A172 (cell line): ENCODE measurements around the gene ZSWIM3. TPM values are rescaled to one million over a fixed set of nuclear protein-coding genes. Genes with fewer than 3 reads are reported as not detected.
"Not testable (repeated sequence)": the region's sequence is repeated elsewhere in the genome, so short reads cannot be mapped to it uniquely, and the experiment has no call there.

Experiments used
- DNase-seq: peaks from one replicate; pipeline ENCODE4 v3.0.0-alpha.2; 2015; ENCODE audit warnings: low spot score
- total RNA-seq: library from RNA; depleted of rRNA; stranded (reverse); fragments of >200 nt; shearing (Covaris generic); gene quantifications from 2 replicates; pipeline ENCODE4 v1.2.3, GENCODE V29; 2014; rRNA removed

ZSWIM3 gene
- 4.2 and 4.8 TPM in 2 replicates for total RNA-seq

DNA sequence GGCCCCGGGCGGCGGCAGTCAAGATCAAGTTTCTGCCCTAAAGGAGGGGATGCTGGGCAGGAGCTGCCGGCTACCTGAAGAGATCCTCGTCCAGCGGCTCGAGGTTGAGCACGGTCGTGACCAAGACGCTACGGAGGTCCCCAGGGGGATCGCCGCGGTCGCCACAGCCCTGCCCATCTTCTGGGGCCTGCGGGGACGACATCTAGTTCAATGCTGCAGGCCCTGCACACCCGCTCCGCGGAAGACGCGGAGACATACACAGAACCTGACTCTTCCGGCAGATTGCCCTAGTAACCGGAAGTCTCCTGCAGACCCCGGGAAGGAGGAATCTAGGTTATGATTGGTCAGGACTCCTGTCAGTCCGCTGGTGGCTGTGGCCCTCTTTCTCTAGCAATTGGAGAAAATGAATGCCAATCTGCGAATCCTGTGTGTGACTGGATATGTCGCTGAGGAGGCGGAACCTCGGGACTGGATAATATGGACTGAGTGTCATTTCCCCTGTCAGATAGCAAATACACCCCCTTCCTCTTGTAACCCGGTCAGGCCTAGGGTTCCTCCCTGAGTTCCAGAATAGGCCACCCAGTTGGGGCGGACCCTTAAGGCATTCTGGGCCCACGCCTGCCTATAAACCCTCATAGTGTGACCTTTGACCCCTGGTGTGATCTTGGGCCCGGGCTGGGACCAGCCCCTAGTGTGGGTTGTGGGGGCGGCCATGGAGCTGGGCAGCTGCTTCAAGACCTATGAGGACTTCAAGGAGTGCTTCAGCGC, at the start of gene ZSWIM3, which contains the start of gene ACOT8:
TSS of gene ZSWIM3 (plus strand) at position 501 of the 768 bp plus-strand sequence. CDS start at position 713, 212 bp downstream.
TSS of gene ACOT8 (minus strand) at position 279 of the 768 bp plus-strand sequence. CDS start at position 202, 77 bp downstream.
- DNase-seq: peak; percentile 100

DNA sequence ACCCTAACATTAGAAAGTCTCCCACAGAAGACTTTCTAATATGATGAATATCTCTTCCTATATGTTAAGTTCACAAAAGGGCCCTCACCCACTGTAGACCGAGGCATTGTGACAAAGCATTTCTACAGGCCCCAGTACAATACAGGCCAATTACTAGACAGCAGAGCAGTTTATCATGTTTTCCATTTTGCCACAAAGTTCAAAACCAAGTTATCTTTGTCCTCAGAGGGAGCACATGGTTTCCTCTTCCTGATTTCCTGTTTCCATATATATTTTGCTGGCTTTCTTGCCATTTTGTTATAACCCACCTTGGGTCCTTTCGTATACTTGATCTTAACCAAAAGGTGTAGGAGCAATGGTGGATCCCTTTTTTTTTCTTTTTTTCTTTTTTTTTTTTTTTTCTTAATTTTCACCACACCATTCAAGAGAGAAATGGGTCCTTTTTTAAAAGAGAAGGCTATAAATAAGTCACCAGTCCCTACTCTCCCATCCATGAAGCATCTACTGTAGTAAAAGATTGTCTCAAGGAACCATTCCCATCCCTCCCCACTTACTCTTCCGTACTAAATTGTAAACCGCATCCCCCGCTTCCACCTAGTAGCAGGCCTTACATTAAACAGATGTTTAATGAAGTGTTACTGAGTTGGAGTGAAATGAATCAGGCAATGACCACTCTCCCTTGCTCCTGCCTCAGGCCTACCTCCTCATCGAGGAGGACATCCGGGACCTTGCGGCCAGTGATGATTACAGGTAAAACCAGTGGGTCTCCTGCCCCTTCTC, 47.0 kb upstream of the ZSWIM3 start:
- no peak for DNase-seq

DNA sequence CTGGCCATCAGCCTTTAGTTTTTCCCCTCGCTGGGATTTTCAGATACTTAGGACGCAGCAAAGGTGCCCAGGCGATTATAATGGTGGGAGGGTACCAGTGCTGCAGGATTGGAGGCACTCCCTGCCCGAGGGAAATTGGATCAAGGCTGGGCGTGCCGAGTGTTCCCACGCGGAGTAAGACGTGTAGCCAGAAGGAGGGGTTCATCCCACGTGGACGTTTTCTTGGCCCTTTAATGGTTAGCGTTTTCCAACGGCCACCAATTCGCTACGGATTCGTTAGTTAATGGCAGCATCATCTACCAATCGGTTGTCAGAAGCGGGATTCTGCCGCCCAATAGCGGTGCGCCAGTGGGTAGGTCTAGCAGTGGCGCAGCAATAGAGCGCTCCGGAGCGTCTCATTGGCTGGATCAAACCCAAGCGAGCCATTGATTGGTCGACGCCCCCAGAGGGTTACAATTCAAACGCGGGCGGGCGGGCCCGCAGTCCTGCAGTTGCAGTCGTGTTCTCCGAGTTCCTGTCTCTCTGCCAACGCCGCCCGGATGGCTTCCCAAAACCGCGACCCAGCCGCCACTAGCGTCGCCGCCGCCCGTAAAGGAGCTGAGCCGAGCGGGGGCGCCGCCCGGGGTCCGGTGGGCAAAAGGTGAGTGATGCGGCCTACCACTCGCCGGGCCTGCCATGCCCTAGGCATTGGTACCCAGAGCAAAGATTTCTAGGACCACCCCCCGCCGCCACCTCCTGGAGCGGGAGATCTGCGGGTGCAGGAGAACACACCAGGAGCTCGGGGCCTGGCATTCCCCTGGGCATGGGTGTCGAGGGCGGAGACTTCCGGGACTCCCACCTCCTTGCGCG, 45.0 kb upstream of the ZSWIM3 start, which contains the start of gene UBE2C:
TSS of gene UBE2C (plus strand) at position 488 of the 849 bp plus-strand sequence. CDS start at position 540, 52 bp downstream.
- peak; percentile 100 for DNase-seq

DNA sequence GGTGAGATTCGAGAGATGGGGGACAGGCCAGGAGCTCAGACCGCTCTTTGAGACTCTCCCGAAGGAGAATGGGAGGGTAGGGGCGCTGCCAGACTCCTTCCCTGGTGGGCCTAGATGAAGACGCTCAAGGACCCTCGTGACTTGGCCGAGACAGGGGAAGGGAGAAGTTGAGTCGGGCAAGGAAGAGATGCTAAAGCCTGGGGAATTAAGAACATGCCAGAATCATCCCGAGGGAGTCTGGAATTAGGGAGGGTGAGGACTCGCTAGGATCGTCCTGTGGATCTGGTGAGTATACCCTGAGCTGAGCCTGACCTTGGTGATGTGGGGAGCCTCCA, 44.4 kb upstream of the ZSWIM3 start:
- DNase-seq: no peak

DNA sequence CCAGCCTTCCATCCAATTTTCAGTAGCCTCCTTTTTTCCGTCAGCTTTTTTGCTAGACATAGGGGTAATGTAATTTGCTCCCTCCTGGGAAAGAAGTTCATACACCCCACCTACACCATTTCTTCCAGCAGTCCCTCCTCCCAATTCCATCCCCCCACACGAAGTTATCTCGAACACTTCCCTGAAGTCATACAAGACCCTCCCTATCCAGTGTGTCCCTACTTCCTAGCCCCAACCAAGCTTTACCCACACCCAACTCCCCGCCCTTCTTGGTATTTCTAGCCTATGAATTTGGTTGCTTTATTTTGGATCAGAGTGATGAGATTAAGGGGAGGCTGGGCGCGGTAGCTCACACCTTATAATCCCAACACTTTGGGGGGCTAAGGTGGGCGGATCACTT, 43.9 kb upstream of the ZSWIM3 start:
- DNase-seq: no peak

DNA sequence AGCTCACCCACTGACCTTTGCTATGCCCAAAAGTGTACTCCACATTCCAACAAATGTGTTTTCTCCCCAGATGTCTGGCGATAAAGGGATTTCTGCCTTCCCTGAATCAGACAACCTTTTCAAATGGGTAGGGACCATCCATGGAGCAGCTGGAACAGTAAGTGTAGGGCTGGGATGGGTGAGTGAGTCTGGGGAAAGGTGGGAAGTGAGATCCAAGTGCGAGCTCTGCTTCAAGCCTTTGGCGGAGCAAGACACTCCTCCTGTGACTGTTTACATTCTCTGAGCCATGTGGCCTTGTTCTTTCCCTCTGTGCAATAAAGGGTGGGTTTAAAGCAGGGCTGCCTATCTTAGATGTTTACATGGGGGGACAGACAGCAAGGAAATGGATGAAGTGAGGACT, 43.1 kb upstream of the ZSWIM3 start:
- no peak for DNase-seq

DNA sequence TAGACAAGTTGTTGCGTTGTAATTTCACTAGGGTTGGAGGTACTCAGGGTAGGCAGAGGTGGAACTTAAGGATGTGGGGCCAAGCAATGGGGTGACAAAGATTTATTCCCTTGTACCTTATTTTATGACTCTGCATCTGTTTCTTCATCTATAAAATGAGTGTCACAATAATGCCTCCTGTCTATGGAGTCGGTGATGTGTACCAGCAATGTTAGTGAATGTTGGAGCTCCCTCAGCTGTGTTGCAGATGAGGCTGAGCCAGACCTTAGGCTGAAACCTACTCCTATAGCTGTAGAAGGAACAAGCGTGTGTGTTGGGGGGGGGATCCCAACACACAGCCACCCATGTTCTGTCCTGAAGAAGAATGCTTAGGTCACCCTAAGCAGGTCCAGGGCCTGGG, 40.5 kb upstream of the ZSWIM3 start:
- DNase-seq: no peak

DNA sequence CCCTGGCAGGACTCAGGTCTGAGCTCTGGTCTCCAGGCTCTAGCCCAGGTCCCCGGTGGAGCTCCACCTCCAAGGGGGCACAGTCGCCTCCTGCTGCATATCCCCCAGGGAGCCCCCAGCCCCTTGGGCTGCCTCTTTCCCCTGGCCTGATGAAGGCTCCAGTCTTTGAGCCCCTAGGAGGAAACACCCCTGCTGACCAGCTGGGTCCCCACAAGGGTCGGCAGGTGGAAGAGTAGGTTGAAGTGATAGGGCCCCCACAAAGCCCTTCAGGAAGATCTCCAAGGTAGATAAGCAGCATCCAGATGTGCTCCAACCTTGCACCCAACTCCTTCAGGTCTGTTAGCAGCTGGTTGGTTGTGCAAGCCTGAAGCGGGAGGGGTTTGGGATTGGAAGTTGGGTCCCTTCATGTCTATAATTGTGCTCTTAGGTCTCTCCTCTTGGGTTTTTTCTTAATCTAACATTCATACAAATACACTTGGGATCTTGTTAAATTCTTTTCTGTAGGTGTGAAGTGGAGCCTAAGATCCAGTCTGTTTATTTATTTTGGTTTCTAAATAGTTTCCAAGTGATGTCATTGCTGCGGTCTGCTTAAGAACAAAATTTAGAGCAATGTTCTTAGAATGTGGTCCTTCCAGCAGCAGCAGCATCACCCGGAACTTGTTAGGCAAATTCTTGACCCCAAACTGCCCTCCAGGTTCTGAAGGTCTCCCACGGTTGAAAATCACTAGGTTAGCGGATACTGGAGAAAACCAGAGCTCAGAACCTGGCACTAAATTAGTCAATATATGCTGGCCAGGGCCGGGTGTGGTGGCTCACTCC, 39.8 kb upstream of the ZSWIM3 start:
- peak; percentile 70 for DNase-seq

DNA sequence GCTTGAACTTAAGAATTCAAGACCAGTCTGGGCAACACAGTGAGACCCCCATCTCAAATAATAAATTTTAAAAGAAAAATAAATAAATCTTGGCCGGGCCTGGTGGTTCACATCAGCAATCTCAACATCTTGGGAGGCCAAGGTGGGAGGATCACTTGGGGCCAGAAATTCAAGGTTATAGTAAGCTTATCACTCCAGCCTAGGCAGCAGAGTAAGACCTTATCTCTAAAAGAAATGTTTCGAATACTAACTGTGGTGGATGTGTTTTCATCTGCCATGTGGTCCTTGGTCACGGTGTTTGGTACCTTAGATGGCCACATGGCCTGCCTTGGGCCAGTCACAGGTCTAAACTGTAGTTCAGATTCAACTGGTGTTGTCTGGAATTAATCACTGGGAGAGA, 39.2 kb upstream of the ZSWIM3 start:
- no peak for DNase-seq

DNA sequence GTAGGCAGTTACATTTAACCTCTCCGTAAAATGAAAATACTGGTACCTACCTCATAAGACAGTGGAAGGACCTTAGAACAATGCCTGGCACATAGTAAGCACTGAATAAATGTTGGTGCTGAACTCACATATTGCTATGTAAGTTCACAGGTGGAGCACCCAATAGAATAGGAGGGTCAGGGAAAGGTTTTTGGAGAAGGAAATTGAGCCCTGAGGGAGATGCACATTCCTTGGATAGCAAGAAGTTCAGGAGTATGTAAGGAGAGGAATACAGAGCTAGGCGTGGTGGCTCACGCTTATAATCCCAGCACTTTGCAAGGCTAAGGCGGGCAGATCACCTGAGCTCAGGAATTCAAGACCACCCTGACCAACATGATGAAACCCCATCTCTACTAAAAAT, 37.9 kb upstream of the ZSWIM3 start:
- no peak for DNase-seq

DNA sequence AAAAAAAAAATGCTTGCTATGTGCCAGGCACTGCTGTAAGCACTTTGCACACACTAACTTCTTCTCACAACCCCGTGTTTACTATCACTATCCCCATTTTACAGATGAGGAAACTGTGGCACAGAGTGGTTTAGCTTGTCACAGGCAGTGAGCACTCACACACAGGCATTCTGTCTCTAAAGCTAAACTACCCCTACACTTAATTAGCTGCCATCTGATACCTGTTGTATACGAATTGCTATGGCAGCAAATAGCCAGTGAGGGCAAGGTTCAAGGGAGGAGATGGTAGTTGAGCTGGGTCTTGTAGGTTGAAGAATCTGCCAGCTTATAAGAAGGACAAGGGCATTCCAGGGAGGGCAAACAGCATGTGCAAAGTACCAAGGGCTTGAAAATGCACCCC, 35.5 kb upstream of the ZSWIM3 start:
- no peak for DNase-seq

DNA sequence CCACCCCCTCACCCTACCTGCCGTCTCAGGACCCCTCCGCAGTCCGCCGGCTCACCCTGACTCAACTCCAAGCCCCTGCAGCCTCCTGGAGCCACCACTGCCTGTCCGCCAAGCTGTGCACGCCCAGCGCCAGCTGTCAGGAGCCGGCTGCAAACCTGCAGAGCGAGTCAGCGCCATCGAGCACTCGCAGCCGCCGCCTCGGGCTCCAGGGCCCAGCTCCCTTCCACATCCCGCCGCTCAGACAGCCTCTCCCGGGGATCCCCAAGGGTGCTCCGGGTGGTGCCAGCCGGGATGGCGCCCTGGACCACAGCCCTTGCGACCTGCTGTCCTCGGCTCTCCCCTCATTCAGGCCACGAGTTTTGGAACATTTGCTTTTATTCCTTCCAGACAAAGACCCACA, 34.6 kb upstream of the ZSWIM3 start:
- peak; percentile 34 for DNase-seq

DNA sequence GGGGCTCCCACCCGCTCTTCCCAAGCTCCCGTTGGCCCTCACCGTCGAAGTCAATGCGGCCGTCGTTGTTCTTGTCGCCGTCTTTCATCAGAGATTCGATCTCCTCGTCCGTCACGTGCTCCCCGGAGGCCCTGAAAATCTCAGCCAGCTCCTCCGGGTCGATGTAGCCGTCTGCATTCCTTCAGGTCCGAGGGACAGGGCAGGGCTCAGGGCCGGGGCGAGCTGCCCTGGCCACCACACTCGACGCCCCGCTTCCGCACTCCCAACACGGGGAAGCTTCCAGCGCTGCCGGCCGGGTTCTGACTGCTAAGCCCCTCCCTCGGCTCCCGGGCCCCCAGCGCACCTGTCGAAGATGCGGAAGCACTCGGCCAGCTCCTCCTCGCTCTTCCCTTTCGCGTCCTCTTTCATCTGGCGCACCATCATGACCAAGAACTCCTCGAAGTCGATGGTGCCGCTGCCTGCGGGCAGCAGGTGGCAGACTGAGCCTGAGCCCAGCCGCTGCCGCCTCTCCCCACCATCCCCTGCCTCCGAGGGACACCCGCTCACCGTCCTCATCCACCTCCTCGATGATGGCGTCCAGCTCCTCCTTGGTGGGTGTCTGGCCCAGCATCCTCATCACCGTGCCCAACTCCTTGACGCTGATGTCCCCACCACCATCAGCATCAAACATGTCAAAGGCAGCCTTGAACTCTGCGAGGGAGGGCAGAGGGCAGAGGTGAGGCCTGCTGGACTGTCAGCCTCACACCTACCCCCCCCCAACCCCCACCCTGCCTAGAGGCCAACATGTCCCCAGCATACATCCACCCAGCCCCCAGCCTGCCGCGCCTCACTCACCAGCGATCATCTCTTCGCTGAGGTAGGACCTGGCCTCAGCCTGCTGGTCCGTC, 33.2 kb upstream of the ZSWIM3 start:
- no peak for DNase-seq

DNA sequence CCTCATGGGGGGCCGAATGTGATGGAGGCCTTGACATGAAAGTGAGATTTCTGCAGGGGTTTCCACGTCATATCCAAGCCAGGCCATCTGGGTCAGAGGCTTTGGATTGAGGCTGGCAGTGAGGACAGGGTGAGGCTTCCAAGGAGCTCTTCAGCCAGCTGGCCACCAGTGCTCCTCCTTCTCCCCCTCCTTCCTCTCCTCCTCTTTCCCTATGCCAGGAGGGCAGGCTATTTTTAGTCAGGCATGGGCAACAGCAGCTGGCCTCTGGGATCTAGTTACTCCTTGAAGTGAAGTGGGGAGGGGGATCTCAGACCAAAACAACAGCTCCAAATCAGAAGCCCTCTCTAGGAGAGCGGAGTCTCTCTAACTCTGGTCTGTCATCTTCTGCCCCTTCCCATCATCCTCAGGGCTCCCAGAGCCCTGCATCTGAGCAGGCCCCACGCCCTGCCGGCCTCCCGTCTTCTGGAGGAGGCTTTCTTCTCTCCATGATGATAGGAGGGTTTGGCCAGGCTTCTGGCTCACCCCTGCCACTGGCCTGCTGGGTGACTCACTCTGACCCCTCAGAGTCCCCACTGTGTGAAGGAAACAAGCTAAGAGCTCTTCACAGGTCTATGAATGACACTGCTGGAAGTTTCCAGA, 30.9 kb upstream of the ZSWIM3 start:
- peak; percentile 33 for DNase-seq

DNA sequence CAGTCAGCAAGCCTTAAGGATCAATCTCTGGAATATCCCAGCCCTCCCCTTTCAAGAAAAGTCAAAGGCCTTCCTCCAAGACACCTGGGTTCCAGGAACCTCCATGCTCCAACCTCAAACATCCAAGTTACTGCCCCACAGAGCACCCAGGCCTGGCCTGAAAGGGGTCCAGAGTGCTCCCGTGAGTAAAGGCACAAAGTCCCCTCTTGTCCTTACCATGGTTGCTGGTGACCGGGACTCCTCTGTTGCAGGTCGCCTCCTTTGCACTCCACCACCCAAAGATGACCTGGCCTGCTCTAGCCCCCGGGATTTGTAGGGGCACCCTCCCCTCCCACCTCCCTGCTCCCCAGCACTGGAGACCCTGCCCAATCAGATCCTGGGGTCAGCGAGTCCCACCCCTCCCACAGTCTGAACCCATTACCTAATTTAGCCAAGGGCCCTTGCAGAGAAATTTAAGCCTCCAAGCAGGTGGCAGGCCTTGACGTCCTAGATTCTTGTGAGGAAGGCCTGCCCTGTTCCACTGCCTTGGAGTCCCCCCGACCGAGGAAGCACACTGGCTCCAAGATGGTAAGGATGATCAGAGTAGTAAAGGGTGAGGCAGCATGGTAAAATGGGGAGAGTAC, 30.3 kb upstream of the ZSWIM3 start, which contains the start of gene TNNC2:
TSS of gene TNNC2 (minus strand) at position 283 of the 623 bp plus-strand sequence. CDS start at position 219, 64 bp downstream.
- no peak for DNase-seq

DNA sequence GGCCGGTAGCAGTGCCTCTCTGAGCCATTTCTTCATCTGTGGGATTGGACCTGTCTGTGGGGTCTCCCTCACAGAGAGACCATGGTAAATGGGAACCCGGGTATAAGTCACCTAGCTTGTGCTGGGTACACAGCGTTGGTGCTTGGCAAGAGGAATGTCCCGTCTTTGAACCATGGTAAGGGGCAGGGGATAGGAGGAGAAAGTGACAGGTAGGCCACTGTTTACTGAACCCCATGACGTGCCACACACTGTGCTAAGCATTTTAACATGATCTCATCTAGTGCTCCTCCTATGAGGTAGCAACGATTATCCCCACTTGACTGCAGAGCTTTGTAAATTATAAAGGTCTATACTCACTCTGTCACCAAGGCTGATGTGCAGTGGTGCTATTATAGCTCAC, 29.7 kb upstream of the ZSWIM3 start:
- DNase-seq: no peak

DNA sequence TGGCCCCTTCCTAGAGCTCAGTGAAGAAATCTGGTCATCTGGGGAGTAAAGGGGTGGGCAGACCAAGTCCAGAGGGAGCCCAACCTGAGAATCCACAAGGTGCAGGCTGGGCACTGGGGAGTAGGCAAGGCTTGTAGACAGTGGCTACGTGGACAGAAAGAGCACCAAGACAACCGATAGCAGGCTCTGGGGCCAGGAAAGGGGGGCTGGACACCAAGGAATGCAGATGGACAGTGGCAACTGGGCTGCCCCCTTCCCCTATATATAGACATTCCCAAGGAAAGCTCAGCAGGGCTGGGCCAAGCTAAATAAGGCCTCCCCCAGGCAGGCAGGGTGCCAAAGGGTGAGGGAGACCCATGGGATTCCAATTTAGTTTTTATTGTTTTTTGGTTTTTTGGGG, 28.8 kb upstream of the ZSWIM3 start:
- no peak for DNase-seq

DNA sequence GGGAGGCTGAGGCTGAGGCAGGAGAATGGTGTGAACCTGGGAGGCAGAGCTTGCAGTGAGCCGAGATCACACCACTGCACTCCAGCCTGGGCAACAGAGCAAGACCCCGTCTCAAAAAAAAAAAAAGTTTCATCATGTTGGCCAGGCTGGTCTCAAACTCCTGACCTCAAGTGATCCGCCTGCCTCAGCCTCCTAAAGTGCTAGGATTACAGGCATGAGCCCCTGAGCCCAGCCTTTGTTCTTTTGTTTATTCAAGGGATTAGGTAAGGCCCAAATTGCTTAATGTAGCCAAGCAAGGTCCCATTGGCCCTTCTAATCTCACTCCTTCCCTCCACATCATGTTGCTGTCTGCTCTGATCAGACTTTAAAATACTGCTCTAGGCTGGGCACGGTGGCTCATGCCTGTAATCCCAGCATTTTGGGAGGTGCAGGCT, 27.7 kb upstream of the ZSWIM3 start:
- DNase-seq: not testable (repeated sequence)

DNA sequence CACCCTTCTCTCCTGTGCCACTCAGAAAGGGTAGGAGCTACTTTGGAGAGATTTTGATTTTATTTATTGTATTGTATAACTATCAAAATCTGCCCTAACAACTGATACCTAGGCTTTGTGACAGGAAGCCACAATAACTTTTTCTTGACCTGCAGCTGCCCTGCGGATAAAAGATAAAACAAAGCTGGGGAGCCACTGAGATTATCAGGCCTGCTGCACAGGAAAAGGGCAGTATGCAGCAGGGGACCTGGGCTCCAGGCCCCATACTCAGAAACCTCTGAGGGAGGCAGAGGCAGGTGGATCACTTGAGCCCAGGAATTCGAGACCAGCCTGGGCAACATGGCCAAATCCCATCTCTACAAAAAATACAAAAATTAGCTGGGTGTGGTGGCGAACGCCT, 24.8 kb upstream of the ZSWIM3 start:
- DNase-seq: no peak
